Fibroblast of pulmonary artery (primary cell): Measurements from ENCODE around the gene EIF6.

Source experiments
- DNase-seq: peaks from one replicate; pipeline ENCODE4 v3.0.0-alpha.2; 2010; ENCODE audit warnings: low read depth
- H3K4me3 ChIP-seq: replicated peaks from 2 replicates; pipeline ENCODE4 v1.5.1; 2011; ENCODE audit warnings: low read depth, mild to moderate bottlenecking, control low read depth, low read length, moderate library complexity
- CTCF ChIP-seq: IDR thresholded peaks from 2 replicates; pipeline ENCODE4 v1.5.1; 2011; ENCODE audit warnings: mild to moderate bottlenecking, control low read depth, low read length, inconsistent platforms; ENCODE audit errors: missing control alignments

EIF6 gene

GRCh38 chr20:35248641-35249475 is 35.7 kb downstream of the EIF6 start:
- DNase-seq: no peak
- no peak for TF ChIP-seq CTCF
- H3K4me3 ChIP-seq: no peak overlapping the region

GRCh38 chr20:35246723-35247122 is 37.8 kb downstream of the EIF6 start:
- H3K4me3 ChIP-seq: no peak overlapping the region
- DNase-seq: no peak
- no peak for TF ChIP-seq CTCF

GRCh38 chr20:35243986-35244385 is 40.6 kb downstream of the EIF6 start:
- DNase-seq: no peak
- no peak for TF ChIP-seq CTCF
- no peak overlapping the region for H3K4me3 ChIP-seq

- TF ChIP-seq CTCF: no peak
- DNase-seq: no peak
- no peak overlapping the region for H3K4me3 ChIP-seq
These were observed 41.3 kb downstream of the EIF6 start for GRCh38 chr20:35243317-35243716.

GRCh38 chr20:35240811-35241293 is 43.7 kb downstream of the EIF6 start:
- no peak for TF ChIP-seq CTCF
- no peak overlapping the region for H3K4me3 ChIP-seq
- no peak for DNase-seq

- no peak for TF ChIP-seq CTCF
- no peak overlapping the region for H3K4me3 ChIP-seq
- peak; percentile 42 for DNase-seq
These were observed 44.3 kb downstream of the EIF6 start for GRCh38 chr20:35240083-35240810.
